A549 (cell line): Measurements from ENCODE around the gene PRDM1. TPM values are rescaled to one million over a fixed set of nuclear protein-coding genes. Genes with fewer than 3 reads are reported as not detected.

Experiments
- ATAC-seq, 2 experiments: fragments of 200-7000 bp in 1 of 2; fragments of >200 bp in 1 of 2; cut with Nextera tagmentation in 1 of 2; cut with Tn5 transposase in 1 of 2; 3 replicates each; pipeline versions ENCODE4 v1.8.0 to v1.9.1; 2018 to 2020; ENCODE audit warnings: mild to moderate bottlenecking in 1 of 2, moderate library complexity in 1 of 2
- CTCF ChIA-PET: fragments of 300-600 bp; sonication (Branson Sonifier 250); formaldehyde crosslinking; extraction: SDS; loops from one replicate; lab custom pipeline; 2021; ENCODE audit warnings: antibody characterized with exemption, inconsistent platforms; lab: Yijun Ruan, JAX
- POLR2A ChIA-PET: fragments of 350-600 bp; formaldehyde crosslinking; extraction: SDS; loops from one replicate; lab custom pipeline; 2021; ENCODE audit warnings: antibody characterized with exemption, inconsistent platforms; lab: Yijun Ruan, JAX
- DNase-seq, 2 experiments: peaks; one replicate each; pipeline versions ENCODE4 v3.0.0 to v3.0.0-alpha.2; 2011 to 2016; ENCODE audit warnings: low read depth in 1 of 2, low spot score in 1 of 2
- FAIRE-seq: peaks from 2 replicates; lab custom pipeline; 2011; peaks lifted over from hg19 to GRCh38; lab: Jason Lieb, UNC
- H3K27ac ChIP-seq, 2 experiments: fragments of >200 bp; sonication (Bioruptor Twin); formaldehyde crosslinking; 3 replicates each; pipeline ENCODE4 v1.5.1; 2016 to 2017
- H3K4me1 ChIP-seq: fragments of >200 bp; sonication (Bioruptor Twin); formaldehyde crosslinking; 3 replicates; pipeline ENCODE4 v1.6.1; 2016
- H3K4me2 ChIP-seq: fragments of >200 bp; sonication (Bioruptor Twin); formaldehyde crosslinking; 3 replicates; pipeline ENCODE4 v1.6.1; 2016
- H3K4me3 ChIP-seq: fragments of >200 bp; sonication (Bioruptor Twin); formaldehyde crosslinking; 3 replicates; pipeline ENCODE4 v1.5.1; 2016
- H3K9me3 ChIP-seq: fragments of >200 bp; sonication (Bioruptor Twin); formaldehyde crosslinking; 3 replicates; pipeline ENCODE4 v1.6.1; 2016
- CEBPB ChIP-seq, 2 experiments: fragments of >200 bp in 1 of 2; sonication (Bioruptor Twin) in 1 of 2; formaldehyde crosslinking in 1 of 2; IDR thresholded peaks; 2 replicates each; pipeline ENCODE4 v1.6.1; 2012 to 2016
- CHD2 ChIP-seq: fragments of 150-350 bp; IDR thresholded peaks from 2 replicates; pipeline ENCODE4 v1.6.1; 2014; ENCODE audit warnings: low read length; ENCODE audit not compliant: partially characterized antibody
- CHD4 ChIP-seq: fragments of 200-600 bp; sonication (generic); IDR thresholded peaks from 2 replicates; pipeline ENCODE4 v1.6.1; 2016; ENCODE audit warnings: antibody characterized with exemption, mild to moderate bottlenecking, borderline replicate concordance
- EHMT2 ChIP-seq: fragments of 200-600 bp; sonication (generic); IDR thresholded peaks from 2 replicates; pipeline ENCODE4 v1.6.1; 2016; ENCODE audit warnings: antibody characterized with exemption, low read depth, mild to moderate bottlenecking, moderate library complexity
- HES2 ChIP-seq: fragments of >200 bp; sonication (Bioruptor Twin); formaldehyde crosslinking; IDR thresholded peaks from 2 replicates; pipeline ENCODE4 v1.6.1; 2016
- HMGXB4 ChIP-seq: fragments of 250-450 bp; sonication (Bioruptor Pico); IDR thresholded peaks from 2 replicates; pipeline ENCODE4 v1.5.0; 2021; ENCODE audit warnings: mild to moderate bottlenecking, moderate library complexity, borderline replicate concordance
- HOXB13 ChIP-seq: fragments of 250-450 bp; sonication (Bioruptor Pico); IDR thresholded peaks from 2 replicates; pipeline ENCODE4 v1.5.0; 2020; ENCODE audit warnings: low read depth, mild to moderate bottlenecking, moderate library complexity
- MAFK ChIP-seq: fragments of 450-650 bp; IDR thresholded peaks from 2 replicates; pipeline ENCODE4 v1.6.1; 2014; ENCODE audit not compliant: partially characterized antibody
- MAX ChIP-seq: IDR thresholded peaks from 2 replicates; pipeline ENCODE4 v1.6.1; 2012
- MYC ChIP-seq: IDR thresholded peaks from 2 replicates; pipeline ENCODE4 v1.6.1; 2012; ENCODE audit warnings: mild to moderate bottlenecking, inconsistent platforms, low read length, improper control_type of control experiment, borderline replicate concordance
- NR3C1 ChIP-seq: fragments of >200 bp; sonication (Bioruptor Twin); formaldehyde crosslinking; IDR thresholded peaks from 3 replicates; pipeline ENCODE4 v1.6.1; 2017
- PBX3 ChIP-seq: IDR thresholded peaks from 2 replicates; pipeline ENCODE4 v1.6.1; 2012
- POLR2A ChIP-seq: IDR thresholded peaks from 2 replicates; pipeline ENCODE4 v1.6.1; 2012; ENCODE audit warnings: mild to moderate bottlenecking, low read length
- POLR2AphosphoS2 ChIP-seq: conservative IDR thresholded peaks from 2 replicates; pipeline ENCODE4 v1.6.1; 2012; ENCODE audit warnings: low read length, improper control_type of control experiment, inconsistent platforms
- RAD21 ChIP-seq, 2 experiments: fragments of >200 bp in 1 of 2; sonication (Bioruptor Twin) in 1 of 2; formaldehyde crosslinking in 1 of 2; IDR thresholded peaks in 1 of 2; conservative IDR thresholded peaks in 1 of 2; 2 replicates in 1 of 2; 3 replicates in 1 of 2; pipeline ENCODE4 v1.6.1; 2012 to 2018; ENCODE audit warnings: inconsistent platforms in 1 of 2
- RARB ChIP-seq: fragments of 250-450 bp; sonication (Bioruptor Pico); IDR thresholded peaks from 2 replicates; pipeline ENCODE4 v1.8.0; 2021; ENCODE audit warnings: mild to moderate bottlenecking, moderate library complexity
- RFX5 ChIP-seq: fragments of 450-650 bp; IDR thresholded peaks from 2 replicates; pipeline ENCODE4 v1.7.1; 2014; ENCODE audit warnings: antibody characterized with exemption, mild to moderate bottlenecking, moderate library complexity
- TFCP2L1 ChIP-seq: fragments of 250-450 bp; sonication (Bioruptor Pico); IDR thresholded peaks from 2 replicates; pipeline ENCODE4 v1.5.0; 2021; ENCODE audit warnings: mild to moderate bottlenecking
- TP53 ChIP-seq: fragments of 250-450 bp; sonication (Bioruptor Pico); IDR thresholded peaks from 2 replicates; pipeline ENCODE4 v1.5.0; 2021; ENCODE audit warnings: mild to moderate bottlenecking, moderate library complexity
- USF2 ChIP-seq: fragments of 450-650 bp; IDR thresholded peaks from 2 replicates; pipeline ENCODE4 v1.6.1; 2014; ENCODE audit warnings: antibody characterized with exemption
- WGBS: methylation state at CpG from one replicate; pipeline ENCODE4 v1.1.6; 2017; ENCODE audit errors: missing lambda C conversion rate; 5-methylcytosine and 5-hydroxymethylcytosine counted together
- polyA plus RNA-seq, 4 experiments: library from polyadenylated mRNA; depleted of rRNA in 3 of 4; stranded (reverse); fragments of >200 nt; fragmentation: RNase III in 1 of 4; extraction: RNeasy Plus Mini Kit Qiagen cat#74134 plus additional on column Dnase treatment in 1 of 4; gene quantifications; 2 replicates in 3 of 4; 3 replicates in 1 of 4; pipeline ENCODE4 v1.2.3, GENCODE V29; 2011 to 2017

The PRDM1 gene
- polyA plus RNA-seq, 2 of the 4 experiments (the other 2 are of a cell fraction) = 2.6 to 11.2 TPM

GRCh38 chr6:106114492-106114891 is 28.4 kb downstream of the PRDM1 start:
- CTCF ChIA-PET = no interaction called here
- 84% methylated on average over 9 of the region's 9 CpGs for WGBS

GRCh38 chr6:106115286-106115685 is 29.1 kb downstream of the PRDM1 start:
- FAIRE-seq (no peak), ATAC-seq (no peak)

More at GRCh38 chr6:106114492-106114891, 28.4 kb downstream of the PRDM1 start:
- no peak overlapping the region for H3K27ac ChIP-seq
- DNase-seq = no peak
- H3K4me1 ChIP-seq = peaks cover 7% of the 10 kb centered on the region; the same call in 2 of the 3 replicates
- H3K4me2 ChIP-seq = no peak overlapping the region
- no peaks in the 10 kb centered on the region for H3K9me3 ChIP-seq
- ATAC-seq = no peak
- H3K4me3 ChIP-seq = no peak overlapping the region
- TF ChIP-seq RFX5 (no peak), POLR2AphosphoS2 (no peak), CEBPB (IDR thresholded peaks at IDR 0.05) (no peak), POLR2A (no peak), HMGXB4 (CRISPR knock-in tag) (no peak), USF2 (no peak), NR3C1 (no peak), TP53 (CRISPR knock-in tag) (no peak), MYC (no peak)
- TF ChIP-seq, all 56 proteins: peak for 0
- FAIRE-seq = no peak
- POLR2A ChIA-PET = no interaction called here

GRCh38 chr6:106116125-106116832 is 30.1 kb downstream of the PRDM1 start:
- Histone ChIP-seq H3K4me2 (no peak overlapping the region), H3K4me1 (no peaks in the 10 kb centered on the region), H3K27ac (no peak overlapping the region), H3K9me3 (no peaks in the 10 kb centered on the region), H3K4me3 (no peak overlapping the region)
- no peak for ATAC-seq
- CTCF ChIA-PET = no interaction called here
- no peak for FAIRE-seq
- 89% methylated on average over 6 of the region's 6 CpGs for WGBS
- DNase-seq = no peak
- POLR2A ChIA-PET = no interaction called here
- TF ChIP-seq CHD2 (no peak), CHD4 (no peak), MAFK (no peak)

More at GRCh38 chr6:106115286-106115685, 29.1 kb downstream of the PRDM1 start:
- WGBS = 86% methylated on average over 5 of the region's 5 CpGs
- no peaks in the 10 kb centered on the region for H3K4me1 ChIP-seq
- H3K4me2 ChIP-seq = no peak overlapping the region
- DNase-seq = no peak
- no peaks in the 10 kb centered on the region for H3K9me3 ChIP-seq
- no peak overlapping the region for H3K4me3 ChIP-seq
- TF ChIP-seq TFCP2L1 (CRISPR knock-in tag) = no peak
- TF ChIP-seq HOXB13 (CRISPR knock-in tag) = no peak
- TF ChIP-seq RARB (CRISPR knock-in tag) = no peak
- no peak for TF ChIP-seq CHD2
- no peak for TF ChIP-seq EHMT2
- no peak for TF ChIP-seq HES2
- no peak for TF ChIP-seq PBX3
- no peak for TF ChIP-seq RAD21 (conservative IDR thresholded peaks at IDR 0.05 in 1 of 2, IDR thresholded peaks at IDR 0.05 in 1 of 2)
- no peak for TF ChIP-seq MAX
- ChIA-PET POLR2A (no interaction called here), CTCF (no interaction called here)
- H3K27ac ChIP-seq = no peak overlapping the region
